A549 treated with AZD2906 at 1 μM for 4 hours (cell line): Measurements from ENCODE around the gene ADAMTS19. TPM values are rescaled to one million over a fixed set of nuclear protein-coding genes. Genes with fewer than 3 reads are reported as not detected.

ENCODE experiments used
- total RNA-seq: library from RNA; stranded (reverse); fragments of 200-300 nt; extraction: Qiagen RNA extraction; gene quantifications from 5 replicates; pipeline ENCODE4 v1.2.3, GENCODE V29; 2022

Gene ADAMTS19
- not detected in 5 replicates for total RNA-seq

GRCh38 chr5:129459777-129460671 lies at the start of gene ADAMTS19:
Gene ADAMTS19 (plus strand): TSS chr5:129460298. CDS start chr5:129460392, 94 bp downstream.

GRCh38 chr5:129747572-129748407 lies 287.7 kb downstream of the ADAMTS19 start, which contains the start of gene MINAR2:
Gene MINAR2 (plus strand): TSS chr5:129748094. CDS start chr5:129748191, 97 bp downstream.

